Measurements from ENCODE around the gene STAM2. TPM values are rescaled to one million over a fixed set of nuclear protein-coding genes. Genes with fewer than 3 reads are reported as not detected.
A peak's percentile ranks its signal among the peaks of the same experiment; 100 is the strongest.
"Not testable (repeated sequence)": the region's sequence is repeated elsewhere in the genome, so short reads cannot be mapped to it uniquely, and the experiment has no call there.

Gene STAM2
- total RNA-seq, 2 donors from 2014 or later: 35.8 to 43.5 TPM

DNA sequence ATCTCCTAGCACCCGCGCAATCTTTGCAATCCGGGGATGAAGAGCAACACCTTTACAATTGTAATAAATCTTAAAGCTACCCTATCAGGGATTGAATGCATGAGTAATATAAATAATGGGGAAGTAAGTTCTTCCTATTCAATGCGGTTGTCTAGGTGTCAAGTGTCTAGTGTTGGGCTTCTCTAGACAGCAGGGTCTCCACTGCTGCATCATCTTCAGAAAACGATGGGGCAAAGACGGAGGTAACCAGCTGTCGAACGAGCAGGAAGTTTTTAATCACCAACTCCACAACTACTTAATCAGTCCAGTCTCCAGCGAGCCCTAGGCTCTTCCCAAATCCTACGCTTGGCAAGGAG lies 573 bp downstream of the STAM2 start:
- DNase-seq: no peak

DNA sequence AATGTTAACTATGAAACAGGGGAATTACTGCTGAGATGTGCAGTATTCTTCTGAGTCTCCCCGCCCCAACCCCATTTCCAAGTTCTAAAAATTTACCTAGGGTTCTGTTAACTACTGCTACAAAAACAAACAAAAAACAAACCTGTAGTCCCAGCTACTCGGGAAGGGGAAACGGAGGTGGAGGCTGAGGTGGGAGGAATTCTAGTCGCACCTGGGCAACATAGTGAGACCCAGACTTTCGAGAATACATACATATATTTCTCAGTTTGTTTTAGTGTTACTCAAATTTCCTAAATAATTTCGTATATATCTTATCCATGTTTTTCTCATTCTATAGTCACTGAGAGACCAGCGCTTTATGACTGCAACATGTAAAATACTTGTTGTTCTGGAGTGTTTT lies 989 bp downstream of the STAM2 start:
- ATAC-seq (no peak), DNase-seq (peak in 1 of 2 donors; percentile 12)
- intact Hi-C loops (cut with DNase I, micrococcal nuclease): loop anchor here in 1 of 2 donors (5.0 kb wide), 1 partner anchor 137 kb away; no protein-coding TSS in a partner anchor

More for the DNA sequence above, 573 bp downstream of the STAM2 start:
- intact Hi-C loops (cut with DNase I, micrococcal nuclease): no loop called here
- ATAC-seq: peak; percentile 3

DNA sequence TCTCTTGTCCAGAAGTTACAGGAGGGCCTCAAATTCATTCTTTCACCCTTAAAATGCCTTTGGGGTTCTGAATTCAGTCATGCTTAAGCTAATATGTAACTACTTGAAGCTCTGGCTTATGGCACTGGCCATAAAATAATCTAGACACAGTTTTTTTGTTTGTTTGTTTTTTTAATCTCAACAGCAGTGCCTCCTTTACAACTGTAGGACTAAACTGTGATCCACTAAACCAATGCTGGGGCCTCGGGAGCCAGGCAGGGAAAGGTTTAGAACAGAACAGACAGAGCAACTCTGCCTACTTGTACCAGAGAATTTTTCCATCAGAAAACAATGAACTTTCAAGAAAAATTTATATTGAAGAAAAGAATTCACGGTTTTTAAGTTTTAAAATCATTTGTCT lies 1.7 kb downstream of the STAM2 start:
- intact Hi-C loops (cut with DNase I, micrococcal nuclease): loop anchor here in 1 of 2 donors (5.0 kb wide), 1 partner anchor 137 kb away; no protein-coding TSS in a partner anchor
- ATAC-seq: peak; percentile 30
- peak; percentile 32 to 40 for DNase-seq

DNA sequence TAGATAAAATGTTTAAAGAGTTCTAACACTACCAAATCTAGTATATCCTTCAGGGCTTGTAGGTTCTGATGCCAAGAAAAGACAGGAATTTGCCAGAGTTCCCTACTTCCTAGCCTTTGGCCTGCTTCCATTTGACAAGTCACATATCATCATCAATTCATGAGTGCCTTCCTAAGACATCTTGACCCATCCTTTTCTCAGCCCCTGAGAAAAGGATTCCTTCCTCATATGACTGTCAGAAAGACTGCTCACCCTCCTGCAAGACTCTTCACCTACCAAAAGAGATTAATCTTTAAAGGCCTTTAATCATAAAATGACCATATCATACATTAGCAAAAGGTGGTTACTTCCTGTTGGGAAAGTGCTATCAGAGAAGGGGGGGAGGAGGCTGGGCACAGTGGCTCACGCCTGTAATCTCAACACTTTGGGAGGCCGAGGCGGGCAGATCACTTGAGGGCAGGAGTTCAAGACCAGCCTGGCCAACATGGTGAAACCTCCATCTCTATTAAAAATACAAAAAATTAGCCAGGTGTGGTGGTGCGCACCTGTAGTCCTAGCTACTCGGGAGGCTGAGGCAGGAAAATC lies 3.3 kb downstream of the STAM2 start:
- ATAC-seq (peak; percentile 29), DNase-seq (peak; percentile 31 to 41)
- intact Hi-C loops (cut with DNase I, micrococcal nuclease): loop anchor here in 1 of 2 donors (5.0 kb wide), 1 partner anchor 135 kb away; no protein-coding TSS in a partner anchor

DNA sequence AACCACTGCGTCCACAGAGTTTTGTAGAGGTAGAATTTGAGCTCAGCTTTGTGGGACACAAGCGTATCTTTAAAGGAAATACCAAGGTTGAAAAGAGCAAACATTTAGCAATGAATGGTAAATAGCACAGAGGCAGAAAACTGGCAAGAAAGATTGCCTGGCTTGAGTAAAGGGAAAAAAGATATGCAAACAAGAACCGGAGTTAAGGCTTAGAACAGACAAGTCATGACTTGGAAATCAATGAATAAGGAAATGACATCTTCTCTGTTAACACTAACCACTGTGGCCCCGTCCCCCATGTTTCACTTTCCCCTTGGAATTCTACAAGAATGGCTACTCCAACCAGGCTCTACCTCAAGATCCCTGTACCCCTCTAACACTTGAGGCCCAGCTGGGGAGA lies 3.8 kb downstream of the STAM2 start:
- peak in 1 of 2 donors; percentile 11 for DNase-seq
- intact Hi-C loops (cut with DNase I, micrococcal nuclease): loop anchor here in 1 of 2 donors (5.0 kb wide), 1 partner anchor 134 kb away; no protein-coding TSS in a partner anchor
- peak; percentile 24 for ATAC-seq

DNA sequence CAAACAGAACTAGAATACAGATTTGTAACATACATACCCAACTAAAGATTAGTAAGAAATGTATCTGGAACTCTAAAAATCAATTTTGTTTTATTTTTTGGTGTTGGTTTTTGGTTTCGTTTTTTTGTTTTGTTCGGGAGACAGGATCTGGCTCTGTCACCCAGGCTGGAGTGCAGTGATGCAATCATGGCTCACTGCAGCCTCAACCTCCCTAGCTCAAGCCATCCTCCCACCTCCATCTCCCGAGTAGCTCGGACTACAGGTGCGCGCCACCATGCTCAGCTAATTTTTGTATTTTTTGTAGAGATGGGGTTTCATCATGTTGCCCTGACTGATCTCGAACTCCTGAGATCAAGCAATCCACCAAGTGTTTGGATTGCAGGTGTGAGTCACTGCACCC lies 6.4 kb downstream of the STAM2 start:
- ATAC-seq; DNase-seq; intact Hi-C loops (cut with DNase I, micrococcal nuclease): not testable (repeated sequence)

DNA sequence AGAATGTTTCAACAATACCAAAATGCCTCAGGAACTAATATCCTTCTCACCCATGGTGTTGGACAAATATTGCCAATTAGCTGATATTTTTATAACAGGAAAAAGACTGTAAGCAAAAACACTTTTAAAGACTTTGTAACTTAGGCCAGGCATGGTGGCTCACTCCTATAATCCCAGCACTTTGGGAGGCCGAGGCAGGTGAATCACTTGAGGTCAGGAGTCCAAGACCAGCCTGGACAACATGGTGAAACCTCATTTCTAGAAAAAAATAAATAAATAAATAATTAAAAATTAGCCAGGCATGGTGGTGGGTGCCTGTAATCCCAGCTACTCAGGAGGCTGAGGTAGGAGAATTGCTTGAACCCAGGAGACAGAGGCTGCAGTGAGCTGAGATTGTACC lies 8.1 kb downstream of the STAM2 start:
- intact Hi-C loops (cut with DNase I, micrococcal nuclease); DNase-seq; ATAC-seq: not testable (repeated sequence)

DNA sequence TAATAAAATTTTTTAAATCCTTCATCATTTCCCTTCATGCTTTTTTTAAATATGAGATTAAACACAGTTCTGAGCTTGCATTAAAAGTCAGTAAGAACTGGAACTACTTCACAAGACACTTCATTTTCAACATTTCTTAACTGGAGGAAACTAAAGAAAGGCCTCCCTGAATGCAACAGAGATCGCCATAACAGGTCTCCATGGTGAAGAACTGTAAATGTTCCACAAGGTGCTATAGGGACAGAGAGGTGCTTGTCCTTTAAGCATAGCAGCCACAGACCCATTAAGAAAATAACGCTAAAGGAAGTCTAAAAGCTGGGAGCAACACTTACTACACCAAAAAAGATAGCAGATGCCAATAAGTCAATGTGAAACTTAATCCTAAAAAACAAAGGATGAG lies 8.5 kb downstream of the STAM2 start:
- no peak for DNase-seq
- ATAC-seq: no peak

DNA sequence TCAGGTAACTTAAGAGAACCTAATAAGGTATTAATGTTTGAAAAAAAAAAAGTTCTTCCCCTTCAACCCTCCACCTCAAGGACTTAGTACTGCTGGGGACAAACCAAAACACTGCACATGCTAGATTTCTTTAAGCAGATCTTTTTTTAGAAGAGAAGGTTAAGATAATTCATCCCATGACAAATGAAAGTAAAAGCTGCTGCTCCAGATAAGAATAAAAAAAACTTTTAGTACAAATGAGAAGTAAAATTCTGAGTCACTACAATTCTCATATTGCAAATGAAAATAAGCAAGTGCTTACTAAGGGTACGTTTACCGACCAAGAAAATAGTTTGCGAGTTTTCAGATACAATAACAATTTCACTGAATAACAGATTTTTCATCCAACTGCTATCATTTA lies 8.9 kb downstream of the STAM2 start:
- ATAC-seq: no peak
- intact Hi-C loops (cut with DNase I, micrococcal nuclease): no loop called here
- no peak for DNase-seq

More for the DNA sequence above, 8.5 kb downstream of the STAM2 start:
- intact Hi-C loops (cut with DNase I, micrococcal nuclease): no loop called here

DNA sequence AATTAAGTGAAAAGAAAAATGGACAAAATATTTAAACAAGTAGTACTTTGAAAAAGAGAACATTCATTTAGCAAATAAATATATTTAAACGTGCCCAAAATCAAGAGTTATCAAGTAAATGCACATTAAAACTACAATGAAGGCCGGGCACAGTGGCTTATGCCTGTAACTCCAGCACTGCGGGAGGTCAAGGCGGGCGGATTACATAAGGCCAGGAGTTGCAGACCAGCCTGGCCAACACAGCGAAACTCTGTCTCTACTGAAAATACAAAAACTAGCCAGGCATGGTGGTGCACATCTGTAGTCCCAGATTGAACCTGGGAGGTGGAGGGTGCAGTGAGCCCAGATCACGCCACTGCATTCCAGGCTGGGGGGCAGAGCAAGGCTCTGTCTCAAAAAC lies 9.8 kb downstream of the STAM2 start:
- ATAC-seq (no peak), DNase-seq (no peak)
- intact Hi-C loops (cut with DNase I, micrococcal nuclease): no loop called here

DNA sequence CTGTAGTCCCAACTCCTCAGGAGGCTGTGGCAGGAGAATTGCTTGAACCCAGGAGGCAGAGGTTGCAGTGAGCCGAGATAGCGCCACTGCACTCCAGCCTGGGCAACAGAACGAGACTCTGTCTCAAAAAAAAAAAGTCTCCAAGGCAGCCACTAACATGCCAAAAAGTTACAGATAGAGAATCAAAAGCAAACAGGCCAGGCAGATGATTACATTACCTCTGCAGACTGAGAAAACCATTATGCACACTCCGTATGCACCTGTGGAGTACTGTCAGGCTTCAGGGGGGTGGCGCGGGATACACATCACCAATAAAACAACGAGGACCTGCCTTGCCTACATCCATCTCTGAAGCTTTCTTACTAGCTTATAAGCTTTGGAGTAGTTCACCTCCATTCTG lies 10.3 kb downstream of the STAM2 start:
- intact Hi-C loops (cut with DNase I, micrococcal nuclease): no loop called here
- ATAC-seq: no peak

DNA sequence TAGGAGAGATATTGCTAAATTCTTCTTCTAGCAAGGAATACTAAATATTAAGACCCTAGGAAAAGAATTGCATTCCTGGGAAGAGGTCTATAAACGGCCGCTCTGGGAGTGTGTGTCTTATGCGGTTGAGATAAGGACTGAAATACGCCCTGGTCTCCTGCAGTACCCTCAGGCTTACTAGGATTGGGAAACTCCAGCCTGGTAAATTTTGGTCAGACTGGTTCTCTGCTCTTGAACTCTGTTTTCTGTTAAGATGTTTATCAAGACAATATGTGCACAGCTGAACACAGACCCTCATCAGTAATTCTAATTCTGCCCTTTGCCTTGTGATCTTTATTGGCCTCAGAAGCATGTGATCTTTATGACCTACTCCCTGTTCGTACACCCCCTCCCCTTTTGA lies 11.9 kb downstream of the STAM2 start:
- ATAC-seq; intact Hi-C loops (cut with DNase I, micrococcal nuclease); DNase-seq: not testable (repeated sequence)

More for the DNA sequence above, 10.3 kb downstream of the STAM2 start:
- DNase-seq: no peak

DNA sequence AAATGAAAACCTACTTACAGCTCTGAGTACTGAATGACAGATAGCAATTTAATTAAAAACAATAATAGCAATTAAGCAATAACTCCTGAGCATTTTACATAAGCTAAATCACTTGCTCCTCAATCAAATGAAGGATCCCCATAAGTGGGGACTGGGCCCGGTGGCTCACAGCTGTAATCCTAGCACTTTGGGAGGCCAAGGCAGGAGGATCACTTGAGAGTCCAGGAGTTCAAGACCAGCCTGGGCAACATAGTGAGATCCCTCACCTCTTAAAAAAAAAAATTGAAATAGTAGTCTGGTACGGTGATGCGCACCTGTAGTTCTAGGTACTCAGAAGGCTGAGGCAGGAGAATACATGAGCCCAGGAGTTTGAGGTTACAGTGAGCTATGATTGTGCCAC lies 13.4 kb downstream of the STAM2 start:
- ATAC-seq (no peak), DNase-seq (no peak)
- intact Hi-C loops (cut with DNase I, micrococcal nuclease): no loop called here

DNA sequence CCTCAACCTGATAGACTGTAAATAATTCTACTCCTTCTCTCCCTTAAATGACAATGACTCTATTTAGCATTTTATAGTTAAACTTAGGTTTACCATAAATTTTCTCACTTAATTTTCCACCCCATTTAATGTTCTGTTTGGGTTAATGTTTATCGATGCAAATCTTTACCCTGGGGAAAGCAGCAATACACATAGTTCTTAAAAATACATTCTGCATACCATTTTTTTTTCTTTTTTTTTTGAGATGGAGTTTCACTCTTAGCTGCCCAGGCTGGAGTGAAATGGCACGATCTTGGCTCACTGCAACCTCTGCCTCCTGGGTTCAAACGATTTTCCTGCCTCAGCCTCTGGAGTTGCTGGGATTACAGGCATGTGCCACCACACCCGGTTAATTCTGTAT lies 14.0 kb downstream of the STAM2 start:
- intact Hi-C loops (cut with DNase I, micrococcal nuclease): no loop called here
- no peak for DNase-seq
- ATAC-seq: no peak

DNA sequence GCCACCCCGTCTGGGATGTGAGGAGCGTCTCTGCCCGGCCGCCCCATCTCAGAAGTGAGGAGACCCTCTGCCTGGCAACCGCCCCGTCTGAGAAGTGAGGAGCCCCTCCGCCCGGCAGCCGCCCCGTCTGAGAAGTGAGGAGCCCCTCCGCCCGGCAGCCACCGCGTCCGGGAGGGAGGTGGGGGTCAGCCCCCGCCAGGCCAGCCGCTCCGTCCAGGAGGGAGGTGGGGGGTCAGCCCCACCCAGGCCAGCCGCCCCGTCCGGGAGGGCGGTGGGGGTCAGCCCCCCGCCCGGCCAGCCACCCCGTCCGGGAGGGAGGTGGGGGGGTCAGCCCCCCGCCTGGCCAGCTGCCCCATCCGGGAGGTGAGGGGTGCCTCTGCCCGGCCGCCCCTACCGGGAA lies 15.2 kb downstream of the STAM2 start:
- intact Hi-C loops (cut with DNase I, micrococcal nuclease); ATAC-seq; DNase-seq: not testable (repeated sequence)

DNA sequence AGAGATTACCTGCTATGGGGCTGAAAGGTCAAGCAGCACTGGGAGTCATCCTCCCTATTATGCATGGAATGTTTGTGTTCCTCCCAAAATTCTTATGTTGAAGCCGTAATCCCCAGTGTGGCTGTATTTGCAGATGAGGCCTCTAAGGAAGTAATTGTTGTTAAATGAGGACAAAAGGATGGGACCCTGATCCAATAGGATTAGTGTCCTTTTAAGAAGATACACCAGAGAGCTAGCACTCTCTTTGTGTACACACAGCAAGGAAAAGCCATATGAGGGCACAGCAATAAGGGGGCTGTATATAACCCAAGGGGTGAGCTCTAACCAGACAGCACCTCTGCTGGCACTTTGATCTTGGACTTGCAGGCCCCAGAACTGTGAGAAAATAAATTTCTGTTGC lies 18.3 kb downstream of the STAM2 start:
- DNase-seq (no peak), ATAC-seq (no peak)
- intact Hi-C loops (cut with DNase I, micrococcal nuclease): no loop called here

DNA sequence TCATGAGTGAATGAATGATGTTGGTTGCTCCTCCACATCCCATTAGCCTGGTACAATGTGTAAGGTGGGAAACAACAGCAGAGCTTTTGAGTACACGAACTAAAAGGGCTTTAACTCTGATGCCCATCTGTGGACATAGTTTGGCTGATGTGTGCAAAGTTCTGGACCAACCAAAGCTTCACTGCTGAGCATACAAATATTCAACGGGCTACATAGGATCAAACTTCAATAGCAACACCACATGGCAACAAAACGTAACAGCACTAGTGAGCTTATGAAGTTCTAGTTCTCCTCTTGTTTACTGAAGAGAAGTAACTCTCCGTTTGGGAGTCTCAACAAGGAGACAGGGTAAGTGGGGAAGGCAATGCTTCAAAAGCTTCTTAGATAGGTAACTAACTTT lies 20.4 kb downstream of the STAM2 start:
- DNase-seq (no peak), ATAC-seq (no peak)
- intact Hi-C loops (cut with DNase I, micrococcal nuclease): no loop called here

DNA sequence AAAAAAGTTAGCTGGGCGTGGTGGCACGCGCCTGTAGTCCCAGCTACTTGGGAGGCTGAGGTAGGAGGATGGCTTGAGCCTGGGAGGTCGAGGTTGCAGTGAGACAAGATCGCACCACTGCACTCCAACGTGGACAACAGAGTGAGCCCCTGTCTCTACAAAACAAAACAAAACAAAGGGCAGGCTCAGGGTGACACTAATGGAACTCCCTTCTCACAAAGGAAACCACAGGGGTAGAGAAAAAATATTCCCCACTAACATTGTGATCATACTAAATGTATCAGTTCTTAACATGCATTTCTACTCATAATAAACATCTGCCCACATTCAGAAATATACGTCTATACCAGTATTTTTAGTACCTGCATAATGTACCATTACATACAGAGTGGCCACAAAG lies 21.1 kb downstream of the STAM2 start:
- DNase-seq (no peak), ATAC-seq (no peak)
- intact Hi-C loops (cut with DNase I, micrococcal nuclease): no loop called here

DNA sequence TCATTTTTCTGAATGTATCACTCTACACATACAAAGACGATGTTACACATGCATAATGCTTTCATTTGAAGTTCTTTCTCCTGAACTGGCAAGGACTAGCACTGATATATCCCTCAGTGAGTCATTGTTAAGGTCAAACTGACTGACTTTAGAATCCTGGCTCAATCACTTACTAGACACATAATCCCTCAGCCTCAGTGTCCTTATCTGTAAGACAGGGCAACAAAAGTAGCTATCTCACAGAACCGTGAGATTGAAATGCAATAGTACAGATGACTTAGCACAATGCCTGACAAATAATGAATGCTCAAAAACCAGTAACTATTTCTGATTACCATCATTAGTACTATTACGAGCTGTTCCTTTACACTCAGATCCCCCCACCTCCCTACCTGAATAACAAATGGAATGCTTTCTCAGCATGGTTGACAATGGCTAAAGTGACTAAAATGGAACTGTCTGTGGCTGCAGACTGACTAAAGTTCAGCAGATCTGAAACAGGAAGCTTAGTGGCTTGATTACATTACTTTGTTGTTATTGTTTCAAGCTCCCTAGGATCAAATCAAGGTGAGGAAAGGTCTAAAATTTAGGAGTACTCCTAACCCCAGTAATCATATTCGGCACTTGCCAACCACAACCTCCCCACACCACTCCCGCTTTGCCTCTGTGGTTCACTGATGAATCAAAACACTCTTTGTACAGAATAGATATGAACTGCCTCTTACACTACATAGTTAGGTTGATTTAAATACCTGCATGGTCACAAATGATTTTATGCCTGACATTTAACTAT lies 40.9 kb downstream of the STAM2 start:
- intact Hi-C loops (cut with DNase I, micrococcal nuclease): no loop called here
- ATAC-seq (peak; percentile 75), DNase-seq (no peak)

DNA sequence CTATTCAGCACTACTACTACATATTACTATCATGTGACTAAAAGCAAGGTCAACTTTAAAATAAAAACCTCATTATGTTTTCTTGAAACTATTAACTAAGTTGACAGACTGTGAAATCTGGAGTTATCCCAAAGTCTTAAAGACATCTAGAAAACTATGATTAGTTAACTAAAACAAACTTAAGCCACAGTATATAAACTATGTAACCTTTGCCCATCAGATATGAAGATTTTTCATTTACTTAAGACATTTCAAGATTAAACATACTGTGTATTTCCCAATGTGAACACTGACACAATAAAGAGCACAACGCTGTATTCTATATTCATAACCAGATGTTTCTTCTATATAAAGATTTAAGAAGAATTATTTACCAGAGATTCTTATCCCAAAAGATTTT lies 43.3 kb downstream of the STAM2 start:
- ATAC-seq: peak; percentile 73
- intact Hi-C loops (cut with DNase I, micrococcal nuclease): no loop called here
- DNase-seq: no peak

Measured in left colon (tissue), 2 donors.